Islet precursor cell (in vitro differentiated cells): ENCODE data around the gene KRT83.
"Not testable (repeated sequence)": the region's sequence is repeated elsewhere in the genome, so short reads cannot be mapped to it uniquely, and the experiment has no call there.

Source experiments
- DNase-seq: peaks from one replicate; pipeline ENCODE4 v3.0.0-alpha.2; 2018

The KRT83 gene

DNA sequence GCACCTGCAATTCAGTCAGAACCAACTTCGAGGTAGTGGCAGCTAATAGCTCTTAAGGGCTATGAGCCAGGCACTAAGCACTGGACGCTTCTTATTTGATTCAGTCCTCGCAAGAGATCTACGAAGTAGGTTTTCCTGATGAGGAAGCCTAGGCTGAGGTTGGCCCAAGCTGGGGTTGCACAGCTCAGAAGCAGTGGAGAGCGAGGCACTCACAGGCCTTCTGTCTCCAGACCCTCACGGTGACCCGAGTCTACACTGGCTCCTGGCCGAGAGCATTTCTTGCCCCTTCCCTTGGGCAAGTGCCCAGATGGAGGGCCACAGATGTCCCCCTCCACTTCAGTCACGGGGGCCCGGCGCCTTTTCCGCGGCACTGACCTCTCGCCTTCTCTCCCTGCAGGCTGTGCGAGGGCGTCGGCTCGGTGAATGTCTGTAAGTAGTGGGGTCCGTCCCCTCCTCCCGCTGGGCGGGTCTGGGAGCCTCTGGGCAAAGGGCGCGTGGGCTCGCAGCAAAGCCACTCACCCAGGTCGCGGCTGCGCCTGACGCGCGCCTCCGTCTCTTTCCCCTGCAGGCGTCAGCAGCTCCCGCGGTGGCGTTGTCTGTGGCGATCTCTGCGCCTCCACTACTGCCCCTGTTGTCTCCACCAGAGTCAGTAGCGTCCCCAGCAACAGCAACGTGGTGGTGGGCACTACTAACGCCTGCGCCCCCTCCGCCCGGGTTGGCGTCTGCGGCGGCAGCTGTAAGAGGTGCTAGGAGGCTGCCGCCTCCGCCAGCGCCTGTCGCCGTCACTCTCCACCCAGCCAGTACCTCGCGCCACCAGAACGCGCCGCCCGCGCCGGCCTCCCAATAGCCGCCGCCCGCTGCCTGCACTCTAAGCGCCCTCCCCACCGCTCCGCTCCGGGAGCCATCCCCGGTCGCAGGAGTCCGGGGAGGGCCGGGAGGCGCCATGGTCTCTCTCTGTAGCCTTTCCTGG is 13.1 kb downstream of the KRT83 start:
- peak; percentile 91 for DNase-seq

DNA sequence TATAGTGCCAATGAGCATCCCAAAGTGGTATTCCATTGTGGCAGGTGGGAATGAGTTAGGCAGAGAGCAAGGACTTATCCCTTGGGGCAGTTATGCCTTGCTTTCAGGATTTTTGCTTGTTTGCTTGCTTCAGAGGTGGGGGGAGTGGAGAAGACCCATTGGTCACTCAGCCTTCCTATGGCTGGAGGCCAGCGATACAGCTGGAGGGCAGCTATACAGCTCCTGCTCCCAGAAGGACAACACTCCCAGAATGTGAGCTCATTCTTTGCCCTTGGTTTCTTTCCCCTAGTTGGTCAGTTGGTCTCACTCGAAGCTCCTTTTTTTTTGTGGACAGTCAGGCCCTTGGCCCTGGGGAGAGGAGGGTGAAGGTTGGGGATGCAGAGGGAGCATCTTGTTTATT is 14.5 kb downstream of the KRT83 start:
- DNase-seq: no peak

DNA sequence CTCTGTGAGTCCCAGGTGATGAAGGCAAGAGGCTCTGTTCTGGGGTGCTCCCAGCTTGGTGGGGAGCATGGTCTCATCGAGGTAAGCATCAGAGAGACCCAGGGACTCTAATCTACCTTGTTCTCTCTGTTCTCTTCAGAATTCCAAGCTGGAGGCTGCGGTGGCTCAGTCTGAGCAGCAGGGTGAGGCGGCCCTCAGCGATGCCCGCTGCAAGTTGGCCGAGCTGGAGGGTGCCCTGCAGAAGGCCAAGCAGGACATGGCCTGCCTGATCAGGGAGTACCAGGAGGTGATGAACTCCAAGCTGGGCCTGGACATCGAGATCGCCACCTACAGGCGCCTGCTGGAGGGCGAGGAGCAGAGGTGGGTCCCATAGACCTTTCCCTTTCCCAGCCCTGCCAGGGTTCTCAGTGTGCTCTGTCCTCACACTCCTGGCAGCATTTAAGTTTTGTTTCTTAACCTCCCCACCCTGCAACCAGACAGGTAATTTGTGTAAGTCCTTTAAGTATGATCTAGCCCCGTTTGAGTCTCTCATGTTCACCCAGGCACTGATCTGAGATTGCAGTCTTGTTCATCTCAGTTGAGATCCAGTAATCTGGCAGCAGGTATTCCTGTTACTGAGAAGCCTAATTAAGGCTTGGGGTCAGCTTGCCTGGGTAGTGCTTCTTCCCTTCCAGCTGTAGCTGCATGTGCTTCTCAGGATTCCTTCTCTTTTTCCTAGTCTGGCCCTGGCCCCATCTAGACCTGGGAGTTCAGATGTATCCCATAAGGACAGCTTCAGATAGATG is 15.1 kb downstream of the KRT83 start:
- DNase-seq: no peak

DNA sequence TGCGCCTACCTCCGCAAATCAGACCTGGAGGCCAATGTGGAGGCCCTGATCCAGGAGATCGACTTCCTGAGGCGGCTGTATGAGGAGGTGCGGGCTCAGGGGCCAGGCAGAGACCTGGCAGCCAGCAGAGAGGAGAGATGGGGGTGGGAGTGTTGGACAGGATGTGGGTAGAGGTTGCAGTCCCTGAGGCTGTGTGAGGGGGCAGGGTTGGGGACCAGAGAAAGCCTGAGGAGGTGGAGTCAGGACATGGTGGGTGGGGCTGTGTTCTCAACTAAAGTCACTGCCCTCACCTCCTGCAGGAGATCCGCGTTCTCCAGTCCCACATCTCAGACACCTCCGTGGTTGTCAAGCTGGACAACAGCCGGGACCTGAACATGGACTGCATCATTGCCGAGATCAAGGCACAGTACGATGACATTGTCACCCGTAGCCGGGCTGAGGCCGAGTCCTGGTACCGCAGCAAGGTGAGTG is 16.2 kb downstream of the KRT83 start:
- DNase-seq: peak; percentile 73

DNA sequence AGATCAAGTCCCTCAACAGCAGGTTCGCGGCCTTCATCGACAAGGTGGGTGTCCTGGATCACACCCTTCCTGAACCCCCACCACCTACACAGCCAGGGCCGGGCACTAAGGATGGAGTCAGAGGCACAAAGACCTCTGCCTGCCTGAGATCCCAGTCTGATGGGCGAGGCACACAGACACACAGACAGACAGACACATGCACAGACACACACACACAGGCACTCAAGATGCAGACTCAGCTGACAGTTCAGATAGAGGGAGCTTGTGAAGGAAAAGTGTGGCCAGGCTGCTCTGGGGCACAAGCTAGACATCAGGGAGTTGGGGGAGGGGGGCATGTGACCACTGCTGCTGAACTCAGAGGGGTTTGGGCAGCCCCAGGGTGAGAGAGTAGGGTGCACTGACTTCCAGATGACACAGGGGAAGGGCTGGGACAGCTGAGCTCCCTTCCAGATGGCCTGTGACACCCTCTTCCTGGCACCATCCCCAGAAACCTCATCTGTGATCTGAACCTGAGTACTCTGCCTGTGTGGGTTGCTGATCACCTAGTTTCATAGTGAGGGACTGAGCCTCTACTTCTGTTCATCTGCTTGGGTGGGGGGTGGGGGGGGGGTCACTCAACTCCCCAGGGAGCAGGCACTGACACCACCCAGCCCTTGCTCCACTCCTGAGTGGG is 18.8 kb downstream of the KRT83 start:
- DNase-seq: not testable (repeated sequence)

DNA sequence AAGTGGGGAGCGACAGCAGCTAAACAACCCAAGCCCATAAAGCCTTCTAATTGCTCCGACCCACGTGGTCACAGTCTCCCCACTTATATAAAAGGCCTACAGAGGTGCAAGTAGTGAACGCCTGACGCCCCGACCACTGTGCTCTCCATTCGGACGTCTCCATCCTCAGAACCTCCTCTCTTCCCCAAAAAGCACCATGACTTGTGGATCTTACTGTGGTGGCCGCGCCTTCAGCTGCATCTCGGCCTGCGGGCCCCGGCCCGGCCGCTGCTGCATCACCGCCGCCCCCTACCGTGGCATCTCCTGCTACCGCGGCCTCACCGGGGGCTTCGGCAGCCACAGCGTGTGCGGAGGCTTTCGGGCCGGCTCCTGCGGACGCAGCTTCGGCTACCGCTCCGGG is 19.5 kb downstream of the KRT83 start:
- DNase-seq: not testable (repeated sequence)

DNA sequence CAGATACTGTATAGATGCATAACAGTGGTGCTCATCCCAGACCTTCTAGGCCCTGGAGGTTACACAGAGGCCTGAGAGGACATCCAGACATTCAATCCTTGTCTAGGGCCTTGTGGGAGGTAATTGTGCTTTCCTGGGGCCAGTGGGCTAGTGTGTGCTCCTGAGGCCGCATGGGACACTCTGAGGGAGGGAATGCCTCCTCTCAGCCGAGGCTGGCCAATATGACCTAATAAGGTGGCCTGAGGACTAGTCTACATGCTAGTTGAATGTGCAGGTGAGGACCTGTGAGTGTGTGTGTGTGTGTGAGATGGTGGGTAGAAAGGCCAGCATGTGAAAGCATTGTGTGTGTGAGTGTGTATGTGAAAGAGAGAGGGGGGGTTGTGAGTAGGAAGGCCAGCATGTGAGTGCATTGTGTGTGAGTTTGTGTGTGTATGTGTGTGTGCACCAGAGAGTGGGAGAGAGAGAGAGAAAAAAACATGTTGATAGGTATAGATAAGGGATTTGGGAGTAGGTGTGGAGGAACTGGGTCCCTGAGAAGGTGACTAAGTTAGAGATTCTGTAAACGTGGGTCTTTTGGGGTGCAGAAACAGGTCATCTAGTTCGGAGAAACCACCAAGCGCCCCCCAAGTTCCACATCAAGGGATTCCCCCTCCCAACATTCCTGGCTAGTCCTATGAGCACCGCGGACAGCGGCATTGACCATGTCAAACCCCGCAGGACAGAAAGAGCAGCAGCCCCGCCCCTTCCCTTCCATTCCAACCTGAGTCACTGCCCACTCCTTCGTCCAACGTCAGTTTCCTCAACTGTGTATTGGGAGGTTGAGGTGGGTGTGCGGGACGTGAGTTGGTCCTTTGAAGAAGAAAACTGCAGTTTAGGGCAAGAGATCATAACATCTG is 20.2 kb downstream of the KRT83 start:
- peak; percentile 84 for DNase-seq

DNA sequence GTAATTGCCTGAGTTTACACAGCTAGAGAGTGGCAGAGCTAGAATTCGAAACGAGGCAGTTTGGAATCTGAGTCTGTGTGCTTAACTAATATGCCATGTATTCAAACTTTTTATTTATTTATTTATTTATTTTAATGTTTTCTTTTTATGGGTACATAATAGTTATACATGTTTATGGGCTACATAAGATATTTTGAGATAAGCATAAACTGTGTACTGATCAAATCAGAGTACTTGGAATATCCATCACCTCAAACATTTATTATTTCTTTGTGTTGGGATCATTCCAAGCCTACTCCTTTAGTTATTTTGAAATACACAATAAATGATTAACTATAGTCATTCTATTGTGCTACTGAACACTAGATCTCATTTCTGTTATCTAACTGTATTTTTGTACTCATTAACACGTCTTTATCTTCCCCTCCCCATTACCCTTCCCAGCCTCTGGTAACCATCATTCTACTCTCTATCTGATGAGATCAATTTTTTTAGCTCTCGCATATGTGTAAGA is 22.5 kb downstream of the KRT83 start:
- DNase-seq: no peak

DNA sequence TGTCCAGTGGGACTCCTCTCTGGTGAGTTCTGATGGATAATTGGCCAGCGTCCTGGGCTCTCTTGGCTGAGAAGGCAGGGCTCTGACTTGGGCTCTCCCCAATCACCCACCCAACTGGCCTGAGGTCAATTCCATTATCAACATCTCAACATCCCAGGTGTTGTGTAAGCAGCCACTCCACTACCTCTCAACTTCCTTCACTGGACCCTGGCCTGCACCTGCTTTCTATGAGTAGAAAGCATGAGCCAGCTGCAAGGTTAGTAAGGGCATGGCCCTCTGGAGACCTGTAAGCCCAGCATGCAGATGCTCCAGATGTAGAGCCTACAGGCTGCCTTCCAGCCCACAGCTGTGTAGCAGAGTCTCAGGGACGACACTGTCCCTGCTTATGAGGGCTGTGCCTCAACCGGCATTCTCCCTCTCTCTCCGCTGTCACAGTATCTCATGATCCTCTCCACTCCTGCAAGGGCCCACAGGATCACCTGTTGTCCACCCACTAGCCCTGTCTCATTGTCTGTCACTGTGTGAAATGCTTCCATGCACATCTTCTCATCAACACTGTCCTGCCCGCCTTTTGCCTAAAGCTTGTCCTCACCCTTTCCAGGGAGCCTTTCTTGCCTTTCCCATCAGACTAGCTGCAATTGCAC is 24.5 kb downstream of the KRT83 start:
- DNase-seq: peak; percentile 36

DNA sequence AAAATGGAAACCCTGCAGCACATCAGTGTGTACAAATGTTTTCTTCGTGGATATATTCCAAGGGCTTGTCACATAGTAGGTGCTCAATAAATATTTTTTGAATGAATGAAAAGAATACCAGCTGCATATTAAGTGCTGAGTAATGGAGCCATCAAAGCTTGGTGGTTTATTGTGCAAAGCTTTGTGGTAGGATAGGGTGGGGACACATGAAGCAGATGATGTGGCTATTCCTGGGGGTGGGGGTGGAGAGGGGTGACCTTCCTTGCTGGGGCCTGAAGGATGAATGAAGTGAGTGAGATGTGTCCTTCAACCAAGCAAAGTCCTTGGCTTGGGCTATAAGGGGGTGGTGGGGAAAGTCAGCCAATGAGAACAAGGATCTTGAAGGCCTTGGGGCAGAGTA is 25.5 kb downstream of the KRT83 start:
- DNase-seq: peak; percentile 19

DNA sequence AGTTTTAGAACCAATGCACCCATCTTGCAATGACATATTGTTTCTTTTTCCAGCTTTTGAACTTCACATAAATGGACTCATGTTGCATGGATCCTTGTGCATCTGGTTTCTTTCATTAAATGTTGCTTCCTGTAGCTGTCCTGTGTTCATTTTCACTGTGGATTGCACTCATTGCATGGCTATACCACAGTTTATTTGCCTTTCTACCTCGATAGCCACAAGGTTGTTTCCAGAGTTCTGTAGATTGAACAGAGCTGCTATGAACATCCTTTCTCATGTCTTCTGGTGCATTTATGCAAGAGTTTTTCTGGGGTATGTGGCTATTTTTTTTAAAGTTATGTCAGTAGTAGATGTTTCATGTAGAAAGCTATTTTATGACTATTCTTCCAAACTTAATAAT is 26.4 kb downstream of the KRT83 start:
- no peak for DNase-seq

DNA sequence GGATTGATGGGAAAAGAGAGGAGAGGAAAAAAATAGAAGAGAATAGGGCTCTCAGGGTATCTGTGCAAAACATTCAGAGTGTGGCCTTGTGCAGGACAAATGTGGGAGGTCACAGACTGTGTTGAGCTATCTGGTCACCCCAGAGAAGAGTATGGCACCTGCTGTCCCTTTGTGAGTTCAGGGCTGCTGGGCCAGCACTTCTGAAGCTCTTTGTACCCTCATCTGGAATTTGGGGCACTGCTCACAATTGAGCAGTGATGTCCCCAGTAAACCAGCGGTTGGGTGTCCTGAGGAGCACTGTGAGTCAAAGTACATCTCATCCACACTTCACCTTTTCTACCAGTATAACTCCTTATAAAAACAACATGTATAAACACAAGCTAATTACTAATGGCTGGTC is 27.3 kb downstream of the KRT83 start:
- DNase-seq: peak; percentile 35

DNA sequence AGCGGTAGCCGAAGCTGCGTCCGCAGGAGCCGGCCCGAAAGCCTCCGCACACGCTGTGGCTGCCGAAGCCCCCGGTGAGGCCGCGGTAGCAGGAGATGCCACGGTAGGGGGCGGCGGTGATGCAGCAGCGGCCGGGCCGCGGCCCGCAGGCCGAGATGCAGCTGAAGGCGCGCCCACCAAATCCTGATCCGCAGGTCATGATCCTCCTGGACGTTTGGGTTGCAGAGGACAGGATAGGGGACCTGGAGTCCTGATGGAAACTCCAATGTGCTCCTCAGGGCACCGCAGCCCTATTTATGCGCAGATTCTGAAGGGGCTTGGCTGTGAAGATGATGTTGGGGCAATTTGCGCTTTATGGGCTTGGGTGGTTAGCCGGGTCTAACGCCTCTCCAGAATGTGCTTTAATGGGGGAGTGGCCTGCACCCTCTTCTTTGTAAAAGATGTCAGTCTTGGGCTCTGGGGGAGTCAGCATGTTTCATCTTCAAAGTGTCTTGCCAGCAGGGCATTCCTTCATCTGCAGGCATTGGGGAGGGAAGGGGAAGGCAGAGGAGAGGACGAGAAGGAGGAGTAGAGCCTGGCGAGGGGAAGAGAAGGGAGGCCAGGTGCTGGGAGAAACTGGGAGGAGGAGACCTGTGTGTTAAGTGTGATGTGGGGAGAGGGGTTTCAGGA is 29.8 kb downstream of the KRT83 start, which contains the start of gene KRT81:
Gene KRT81 (minus strand): TSS at position 268 of the 669 bp plus-strand sequence. CDS start 69 bp downstream, at position 199.
- peak; percentile 50 for DNase-seq

DNA sequence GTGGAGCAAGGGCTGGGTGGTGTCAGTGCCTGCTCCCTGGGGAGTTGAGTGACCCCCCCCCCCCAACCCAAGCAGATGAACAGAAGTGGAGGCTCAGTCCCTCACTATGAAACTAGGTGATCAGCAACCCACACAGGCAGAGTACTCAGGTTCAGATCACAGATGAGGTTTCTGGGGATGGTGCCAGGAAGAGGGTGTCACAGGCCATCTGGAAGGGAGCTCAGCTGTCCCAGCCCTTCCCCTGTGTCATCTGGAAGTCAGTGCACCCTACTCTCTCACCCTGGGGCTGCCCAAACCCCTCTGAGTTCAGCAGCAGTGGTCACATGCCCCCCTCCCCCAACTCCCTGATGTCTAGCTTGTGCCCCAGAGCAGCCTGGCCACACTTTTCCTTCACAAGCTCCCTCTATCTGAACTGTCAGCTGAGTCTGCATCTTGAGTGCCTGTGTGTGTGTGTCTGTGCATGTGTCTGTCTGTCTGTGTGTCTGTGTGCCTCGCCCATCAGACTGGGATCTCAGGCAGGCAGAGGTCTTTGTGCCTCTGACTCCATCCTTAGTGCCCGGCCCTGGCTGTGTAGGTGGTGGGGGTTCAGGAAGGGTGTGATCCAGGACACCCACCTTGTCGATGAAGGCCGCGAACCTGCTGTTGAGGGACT is 30.6 kb downstream of the KRT83 start:
- not testable (repeated sequence) for DNase-seq

DNA sequence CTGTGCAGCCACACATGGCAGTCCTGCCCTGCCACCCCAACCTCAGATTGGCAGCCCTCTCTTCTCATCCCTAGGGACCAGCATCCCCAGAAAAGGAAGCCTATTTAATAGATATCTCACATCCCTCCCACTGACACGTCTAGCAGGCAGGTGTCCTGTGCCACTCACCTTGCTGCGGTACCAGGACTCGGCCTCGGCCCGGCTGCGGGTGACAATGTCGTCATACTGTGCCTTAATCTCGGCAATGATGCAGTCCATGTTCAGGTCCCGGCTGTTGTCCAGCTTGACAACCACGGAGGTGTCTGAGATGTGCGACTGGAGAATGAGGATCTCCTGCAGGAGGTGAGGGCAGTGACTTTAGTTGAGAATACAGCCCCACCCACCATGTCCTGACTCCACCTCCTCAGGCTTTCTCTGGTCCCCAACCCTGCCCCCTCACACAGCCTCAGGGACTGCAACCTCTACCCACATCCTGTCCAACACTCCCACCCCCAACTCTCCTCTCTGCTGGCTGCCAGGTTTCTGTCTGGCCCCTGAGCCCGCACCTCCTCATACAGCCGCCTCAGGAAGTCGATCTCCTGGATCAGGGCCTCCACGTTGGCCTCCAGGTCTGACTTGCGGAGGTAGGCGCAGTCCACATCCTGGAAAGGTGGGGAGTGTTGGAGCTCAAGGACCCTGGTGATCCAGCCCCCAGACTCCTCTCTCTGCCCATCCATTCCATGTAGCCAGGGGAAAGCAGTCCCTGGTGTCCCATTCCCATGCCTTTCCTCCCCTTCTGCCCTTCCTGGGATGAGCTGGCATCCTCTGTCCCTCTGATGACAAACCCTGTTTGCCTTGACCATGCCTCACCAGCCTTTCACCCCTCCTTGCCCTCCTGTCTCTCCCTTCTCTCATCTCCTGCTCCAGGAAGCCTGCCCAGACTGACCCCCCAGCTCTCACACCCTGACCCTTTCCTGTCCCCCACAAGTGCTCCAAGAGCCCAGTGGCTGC is 33.1 kb downstream of the KRT83 start:
- peak; percentile 70 for DNase-seq

DNA sequence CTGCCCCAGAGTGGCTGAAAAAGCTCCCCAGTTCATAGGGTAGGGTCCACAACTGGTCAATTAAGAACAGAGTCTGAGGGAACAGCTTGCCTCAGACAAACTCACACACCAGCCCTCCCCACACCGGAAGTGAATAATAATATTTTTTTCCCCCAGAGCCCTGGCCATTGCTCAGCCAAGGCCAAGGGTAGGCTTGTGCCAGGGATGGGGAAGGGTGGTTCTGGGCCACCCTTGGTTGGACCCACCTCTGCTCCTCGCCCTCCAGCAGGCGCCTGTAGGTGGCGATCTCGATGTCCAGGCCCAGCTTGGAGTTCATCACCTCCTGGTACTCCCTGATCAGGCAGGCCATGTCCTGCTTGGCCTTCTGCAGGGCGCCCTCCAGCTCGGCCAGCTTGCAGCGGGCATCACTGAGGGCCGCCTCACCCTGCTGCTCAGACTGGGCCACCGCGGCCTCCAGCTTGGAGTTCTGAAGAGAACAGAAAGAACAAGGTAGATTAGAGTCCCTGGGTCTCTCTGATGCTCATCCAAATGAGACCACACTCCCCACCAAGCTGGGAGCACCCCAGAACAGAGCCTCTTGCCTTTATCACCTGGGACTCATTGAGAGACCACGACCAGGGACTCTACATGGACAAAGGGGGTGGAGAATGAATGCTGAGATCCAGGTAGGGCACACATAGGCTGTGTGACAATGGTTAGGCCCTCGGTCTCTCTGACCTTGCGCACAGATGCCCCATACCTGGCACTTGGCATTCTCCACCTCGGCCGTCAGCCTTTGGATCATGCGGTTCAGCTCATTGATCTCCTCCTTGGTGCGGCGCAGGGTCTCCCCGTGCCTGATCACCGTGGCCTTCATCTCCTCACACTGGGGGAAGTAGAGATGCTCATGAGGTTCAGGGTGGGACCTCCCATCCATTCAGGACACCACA is 34.1 kb downstream of the KRT83 start:
- DNase-seq: peak; percentile 47

DNA sequence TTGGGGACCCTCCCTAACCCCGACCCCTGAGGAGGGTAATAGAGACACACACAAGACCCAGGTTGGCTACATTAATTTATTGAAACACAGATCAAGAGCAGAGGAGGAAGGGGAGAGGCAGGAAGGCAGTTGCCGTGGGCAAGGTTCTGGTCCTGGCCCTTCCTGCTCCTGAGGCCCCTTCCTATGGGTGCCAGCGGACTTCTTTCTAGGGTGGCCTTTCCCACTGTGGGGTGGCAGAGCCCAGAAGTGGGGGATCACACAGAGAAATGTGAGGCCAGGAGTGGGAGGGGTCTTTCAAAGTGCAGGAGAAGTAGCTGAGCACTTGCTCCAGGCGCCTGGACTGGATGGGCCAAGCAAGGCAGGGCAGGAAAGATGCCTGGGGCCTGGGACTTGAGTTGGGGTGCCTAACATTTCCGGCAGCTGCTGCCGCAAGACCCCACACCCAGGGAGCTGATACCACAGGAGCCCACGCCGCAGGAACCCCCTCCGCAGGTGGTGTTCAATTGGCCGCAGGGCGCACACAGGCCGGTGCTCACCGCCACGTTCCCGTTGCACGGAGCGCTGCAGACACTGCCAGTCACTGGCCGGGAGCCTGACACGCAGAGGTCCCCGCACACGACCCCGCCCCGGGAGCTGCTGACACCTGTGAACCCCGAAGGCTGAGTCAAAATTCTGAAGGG is 35.2 kb downstream of the KRT83 start:
- peak; percentile 50 for DNase-seq
